Spinal cord (tissue), 10 donors: ENCODE data around the gene PKNOX2. TPM values are rescaled to one million over a fixed set of nuclear protein-coding genes. Genes with fewer than 3 reads are reported as not detected.
A peak's percentile ranks its signal among the peaks of the same experiment; 100 is the strongest.

Experiments
- DNase-seq, 6 donors: peaks; one replicate each; pipeline versions ENCODE4 v3.0.0 to v3.0.0-alpha.2; 2013 to 2015; ENCODE audit warnings: low spot score in 6 of 6, low read depth in 4 of 6
- H3K27ac ChIP-seq: one replicate; pipeline ENCODE4 v1.5.1; 2013; ENCODE audit warnings: low read depth, low read length, control low read depth
- H3K27me3 ChIP-seq: one replicate; pipeline ENCODE4 v1.6.1; 2013; ENCODE audit warnings: low read length; ENCODE audit not compliant: control insufficient read depth, insufficient read depth
- H3K36me3 ChIP-seq: one replicate; pipeline ENCODE4 v1.6.1; 2013; ENCODE audit warnings: low read length; ENCODE audit not compliant: control insufficient read depth, insufficient read depth
- H3K4me1 ChIP-seq: one replicate; pipeline ENCODE4 v1.6.1; 2013; ENCODE audit warnings: low read length; ENCODE audit not compliant: control insufficient read depth, insufficient read depth
- H3K4me3 ChIP-seq: one replicate; pipeline ENCODE4 v1.5.1; 2013; ENCODE audit warnings: low read depth, low read length, control low read depth
- H3K9me3 ChIP-seq: one replicate; pipeline ENCODE4 v1.6.1; 2013; ENCODE audit warnings: low read length; ENCODE audit not compliant: control insufficient read depth, insufficient read depth
- WGBS: methylation state at CpG from one replicate; pipeline ENCODE4 v1.1.5; 2013; ENCODE audit warnings: missing lambda C conversion rate; ENCODE audit not compliant: insufficient coverage; 5-methylcytosine and 5-hydroxymethylcytosine counted together
- polyA plus RNA-seq, 2 donors: library from polyadenylated mRNA; unstranded; fragments of 120-200 nt; gene quantifications; one replicate each; pipeline ENCODE4 v1.2.1, GENCODE V29; 2013; ENCODE audit not compliant: insufficient read length in 2 of 2
- total RNA-seq, 2 donors: library from RNA; depleted of rRNA in 1 of 2; stranded (reverse); fragments of 120-200 nt in 1 of 2; fragments of >200 nt in 1 of 2; gene quantifications; one replicate each; pipeline versions ENCODE4 v1.2.3 to v1.2.4, GENCODE V29; 2013 to 2014
- donor health status: healthy.

The PKNOX2 gene
- total and polyA plus RNA-seq, 4 donors = 10.6 to 41.2 (median 26.6) TPM

GRCh38 chr11:125329786-125330185 lies 165.2 kb downstream of the PKNOX2 start:
- Histone ChIP-seq H3K9me3 (no peaks in the 10 kb centered on the region), H3K27ac (no peak overlapping the region), H3K4me3 (no peak overlapping the region), H3K4me1 (peaks cover 36% of the 10 kb centered on the region), H3K27me3 (no peaks in the 10 kb centered on the region), H3K36me3 (peaks cover 4% of the 10 kb centered on the region)
- DNase-seq = no peak
- whole genome bisulfite sequencing = 79% methylated on average over 9 of the region's 9 CpGs

- H3K27ac ChIP-seq = no peak overlapping the region
- H3K36me3 ChIP-seq = peaks cover 4% of the 10 kb centered on the region
- no peak for DNase-seq
- no peak overlapping the region for H3K4me3 ChIP-seq
- 72% methylated on average over 5 of the region's 10 CpGs for WGBS
- no peaks in the 10 kb centered on the region for H3K9me3 ChIP-seq
- H3K4me1 ChIP-seq = peaks cover 41% of the 10 kb centered on the region
- no peaks in the 10 kb centered on the region for H3K27me3 ChIP-seq
Measured at GRCh38 chr11:125330462-125331325, 166.1 kb downstream of the PKNOX2 start.

GRCh38 chr11:125331357-125332035 lies 166.9 kb downstream of the PKNOX2 start:
- no peaks in the 10 kb centered on the region for H3K9me3 ChIP-seq
- peaks cover 4% of the 10 kb centered on the region for H3K36me3 ChIP-seq
- no peaks in the 10 kb centered on the region for H3K27me3 ChIP-seq
- H3K4me1 ChIP-seq = peaks cover 41% of the 10 kb centered on the region
- DNase-seq = no peak
- H3K27ac ChIP-seq = no peak overlapping the region
- WGBS = 84% methylated on average over 8 of the region's 9 CpGs
- no peak overlapping the region for H3K4me3 ChIP-seq

GRCh38 chr11:125332821-125333220 lies 168.3 kb downstream of the PKNOX2 start:
- no peak overlapping the region for H3K27ac ChIP-seq
- no peaks in the 10 kb centered on the region for H3K9me3 ChIP-seq
- 89% methylated on average over 8 of the region's 8 CpGs for WGBS
- no peak for DNase-seq
- peaks cover 31% of the 10 kb centered on the region for H3K4me1 ChIP-seq
- H3K27me3 ChIP-seq = no peaks in the 10 kb centered on the region
- no peak overlapping the region for H3K4me3 ChIP-seq
- peaks cover 4% of the 10 kb centered on the region for H3K36me3 ChIP-seq

GRCh38 chr11:125333354-125334073 lies 169.0 kb downstream of the PKNOX2 start:
- DNase-seq = no peak
- WGBS = no CpG with 5 or more reads among the region's 7 CpGs
- Histone ChIP-seq H3K9me3 (no peaks in the 10 kb centered on the region), H3K4me1 (peaks cover 33% of the 10 kb centered on the region), H3K27me3 (no peaks in the 10 kb centered on the region), H3K36me3 (peaks cover 4% of the 10 kb centered on the region), H3K27ac (no peak overlapping the region), H3K4me3 (no peak overlapping the region)

GRCh38 chr11:125335106-125335505 lies 170.6 kb downstream of the PKNOX2 start:
- WGBS = 69% methylated on average over 3 of the region's 5 CpGs
- Histone ChIP-seq H3K27ac (peak overlapping the region; percentile 30), H3K36me3 (peaks cover 4% of the 10 kb centered on the region), H3K27me3 (no peaks in the 10 kb centered on the region), H3K4me1 (peaks cover 38% of the 10 kb centered on the region), H3K4me3 (no peak overlapping the region), H3K9me3 (no peaks in the 10 kb centered on the region)
- no peak for DNase-seq

GRCh38 chr11:125337836-125338834 lies 173.6 kb downstream of the PKNOX2 start:
- 50% methylated on average over 11 of the region's 11 CpGs for WGBS
- Histone ChIP-seq H3K4me3 (no peak overlapping the region), H3K9me3 (no peaks in the 10 kb centered on the region), H3K27me3 (no peaks in the 10 kb centered on the region), H3K27ac (peak overlapping the region; percentile 19), H3K36me3 (peaks cover 7% of the 10 kb centered on the region), H3K4me1 (peaks cover 41% of the 10 kb centered on the region)
- DNase-seq = peak in 1 of 6 donors; percentile 58

GRCh38 chr11:125338886-125339811 lies 174.6 kb downstream of the PKNOX2 start:
- WGBS = 36% methylated on average over 11 of the region's 17 CpGs
- peak in 2 of 6 donors; percentile 61 to 72 for DNase-seq
- Histone ChIP-seq H3K27ac (peak overlapping the region; percentile 19), H3K4me1 (peaks cover 51% of the 10 kb centered on the region), H3K9me3 (no peaks in the 10 kb centered on the region), H3K27me3 (no peaks in the 10 kb centered on the region), H3K36me3 (peaks cover 7% of the 10 kb centered on the region), H3K4me3 (no peak overlapping the region)
